Mesothelial cell of epicardium (in vitro differentiated cells): Measurements from ENCODE around the gene WDR83. TPM values are rescaled to one million over a fixed set of nuclear protein-coding genes. Genes with fewer than 3 reads are reported as not detected.

Experiments used
- DNase-seq, 2 experiments: peaks; one replicate each; pipeline ENCODE4 v3.0.0; 2021; ENCODE audit warnings: low spot score in 2 of 2; ENCODE audit not compliant: unreplicated experiment in 2 of 2
- H3K27ac Mint-ChIP-seq: 2 replicates; pipeline ENCODE4 v1.8.0; 2021; ENCODE audit warnings: mixed read lengths
- H3K27me3 Mint-ChIP-seq: 2 replicates; pipeline ENCODE4 v1.8.0; 2021; ENCODE audit warnings: low read depth, mixed read lengths
- H3K36me3 Mint-ChIP-seq: 2 replicates; pipeline ENCODE4 v1.8.0; 2021; ENCODE audit warnings: mixed read lengths
- H3K4me1 Mint-ChIP-seq: 2 replicates; pipeline ENCODE4 v1.8.0; 2021; ENCODE audit warnings: mixed read lengths
- H3K4me3 Mint-ChIP-seq: 2 replicates; pipeline ENCODE4 v1.8.0; 2021; ENCODE audit warnings: mild to moderate bottlenecking, moderate library complexity, mixed read lengths
- H3K9me3 Mint-ChIP-seq: 2 replicates; pipeline ENCODE4 v1.8.0; 2021; ENCODE audit warnings: mixed read lengths
- total RNA-seq: library from RNA; stranded (reverse); gene quantifications from 3 replicates; pipeline ENCODE4 v1.2.1, GENCODE V29; 2021
- TF ChIP-seq, protein P1 (sequence below): fragments of 200-600 bp; sonication (generic); IDR thresholded peaks from one replicate; pipeline ENCODE4 v1.5.0; 2021; ENCODE audit warnings: antibody characterized with exemption; ENCODE audit not compliant: unreplicated experiment

WDR83 gene
- total RNA-seq, 1 donor from 2014 or later = 13.6 TPM

DNA sequence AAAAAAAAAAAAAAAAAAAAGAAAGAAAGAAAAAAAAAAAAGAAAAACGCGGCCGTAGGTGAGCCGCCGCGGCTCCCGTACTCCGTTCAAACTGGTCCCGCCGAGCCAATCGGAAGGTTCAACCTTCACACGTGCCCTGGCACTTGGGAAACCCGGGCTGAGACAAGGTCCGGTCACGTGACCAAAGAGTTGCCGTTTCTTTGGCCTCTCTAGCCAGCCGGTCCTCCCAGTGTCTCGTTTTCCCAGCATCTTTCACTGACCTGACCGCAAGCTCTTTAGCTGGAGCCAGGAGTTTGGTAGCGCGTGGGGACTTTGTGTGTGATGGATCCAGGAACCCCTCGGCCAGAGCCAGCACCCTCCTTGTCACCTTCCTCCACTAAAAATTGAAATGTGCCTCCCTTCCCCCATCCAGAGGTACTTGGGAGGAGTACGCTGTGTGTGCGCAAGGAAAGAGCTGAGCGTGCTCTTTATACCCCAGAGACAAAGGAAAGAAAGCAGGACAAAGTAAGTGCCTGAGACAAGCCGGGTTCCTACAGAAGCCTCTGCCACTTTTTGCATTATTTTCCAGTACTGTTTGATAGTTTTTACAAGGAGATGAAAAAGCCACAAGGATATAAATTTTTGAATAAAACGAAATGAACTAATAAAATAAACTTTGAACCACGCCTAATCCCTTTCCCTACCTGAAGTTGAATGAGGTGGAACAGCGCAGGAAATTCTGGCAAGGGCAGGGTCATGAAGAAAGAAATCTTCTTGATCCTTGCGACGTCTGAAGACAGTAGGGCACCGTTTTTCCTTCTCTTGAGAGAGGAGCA is 56.2 kb downstream of the WDR83 start:
- Mint-ChIP-seq H3K36me3 (peaks cover 6% of the 10 kb centered on the region), H3K27ac (peak overlapping the region; percentile 87), H3K9me3 (no peaks in the 10 kb centered on the region), H3K4me3 (peak overlapping the region; percentile 97), H3K4me1 (peaks cover 27% of the 10 kb centered on the region), H3K27me3 (no peaks in the 10 kb centered on the region)
- peak; percentile 92 to 93 for DNase-seq
- TF ChIP-seq, protein P1, sequence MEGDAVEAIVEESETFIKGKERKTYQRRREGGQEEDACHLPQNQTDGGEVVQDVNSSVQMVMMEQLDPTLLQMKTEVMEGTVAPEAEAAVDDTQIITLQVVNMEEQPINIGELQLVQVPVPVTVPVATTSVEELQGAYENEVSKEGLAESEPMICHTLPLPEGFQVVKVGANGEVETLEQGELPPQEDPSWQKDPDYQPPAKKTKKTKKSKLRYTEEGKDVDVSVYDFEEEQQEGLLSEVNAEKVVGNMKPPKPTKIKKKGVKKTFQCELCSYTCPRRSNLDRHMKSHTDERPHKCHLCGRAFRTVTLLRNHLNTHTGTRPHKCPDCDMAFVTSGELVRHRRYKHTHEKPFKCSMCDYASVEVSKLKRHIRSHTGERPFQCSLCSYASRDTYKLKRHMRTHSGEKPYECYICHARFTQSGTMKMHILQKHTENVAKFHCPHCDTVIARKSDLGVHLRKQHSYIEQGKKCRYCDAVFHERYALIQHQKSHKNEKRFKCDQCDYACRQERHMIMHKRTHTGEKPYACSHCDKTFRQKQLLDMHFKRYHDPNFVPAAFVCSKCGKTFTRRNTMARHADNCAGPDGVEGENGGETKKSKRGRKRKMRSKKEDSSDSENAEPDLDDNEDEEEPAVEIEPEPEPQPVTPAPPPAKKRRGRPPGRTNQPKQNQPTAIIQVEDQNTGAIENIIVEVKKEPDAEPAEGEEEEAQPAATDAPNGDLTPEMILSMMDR = no peak

DNA sequence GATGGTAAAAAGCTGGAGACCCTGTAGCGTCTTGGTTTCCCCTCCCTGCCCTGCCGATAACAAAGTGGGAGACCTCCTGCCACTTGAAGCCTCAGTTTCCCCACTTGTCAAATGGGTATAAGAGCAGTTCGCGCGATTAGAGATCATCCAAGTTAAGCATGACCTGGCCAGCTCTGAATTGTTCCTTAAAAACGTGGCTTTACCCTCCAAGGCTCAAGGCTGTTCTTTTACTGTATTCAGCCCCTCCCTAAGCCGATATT is 56.7 kb downstream of the WDR83 start:
- peaks cover 27% of the 10 kb centered on the region for H3K4me1 Mint-ChIP-seq
- H3K27me3 Mint-ChIP-seq = no peaks in the 10 kb centered on the region
- peaks cover 10% of the 10 kb centered on the region for H3K36me3 Mint-ChIP-seq
- no peak for DNase-seq
- H3K4me3 Mint-ChIP-seq = peak overlapping the region; percentile 97
- TF ChIP-seq, protein P1 = no peak
- no peaks in the 10 kb centered on the region for H3K9me3 Mint-ChIP-seq
- H3K27ac Mint-ChIP-seq = peak overlapping the region; percentile 87

DNA sequence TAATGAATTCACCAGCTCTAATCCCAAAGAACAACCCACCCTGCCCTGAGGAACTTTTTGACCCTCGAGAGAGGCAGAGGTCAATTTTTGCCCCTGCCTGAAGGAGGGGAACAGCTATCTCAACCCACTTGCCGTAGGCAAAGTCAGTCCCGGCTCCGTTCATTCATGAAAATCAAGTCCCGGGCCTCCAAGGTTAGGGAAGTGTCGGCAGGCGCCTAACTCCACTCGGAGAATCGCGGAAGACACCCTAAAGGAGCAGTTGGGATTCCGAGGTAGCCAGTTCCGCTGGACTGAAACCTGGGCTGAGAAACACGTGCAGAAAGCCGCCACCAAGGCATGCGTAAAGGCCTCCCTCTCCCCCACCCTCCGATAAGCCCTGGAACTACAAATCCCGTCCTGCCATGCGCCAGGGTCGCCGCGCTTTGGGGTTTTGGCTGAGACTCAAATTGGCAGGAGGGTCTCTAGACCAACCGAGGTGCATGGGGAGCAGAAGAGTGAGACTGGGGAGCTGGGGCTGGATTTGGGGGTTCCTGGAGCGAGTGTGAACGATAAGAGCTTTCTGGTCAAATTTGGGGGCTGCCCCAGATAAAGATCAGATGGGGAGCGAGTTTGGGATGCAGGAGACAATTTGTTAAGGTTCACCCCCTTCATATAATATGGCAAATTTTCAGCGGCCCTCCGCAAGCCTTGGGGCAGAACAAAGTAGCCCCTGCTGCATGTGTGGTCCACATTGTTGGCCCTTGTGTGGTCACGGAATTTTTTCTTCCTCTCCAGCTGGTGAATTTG is 57.2 kb downstream of the WDR83 start, which contains the start of gene TNPO2:
Gene TNPO2, minus strand, starts transcription at position 292 of the 786 bp plus-strand sequence. CDS start 2,955 bp downstream, outside the sequence.
- Mint-ChIP-seq H3K27ac (peak within 1 kb of the TSS; percentile 87), H3K4me3 (peak within 1 kb of the TSS; percentile 97), H3K27me3 (no peaks in the 10 kb centered on the region), H3K4me1 (peaks cover 26% of the 10 kb centered on the region), H3K36me3 (peaks cover 13% of the 10 kb centered on the region), H3K9me3 (no peaks in the 10 kb centered on the region)
- peak in 1 of 2 experiments; percentile 73 for DNase-seq
- TF ChIP-seq, protein P1 = no peak

Other genes starting within 250 kb of the WDR83 start
- gene ZNF443, start 225.8 kb upstream of the WDR83 start, total RNA-seq = 6.3 to 7.8 TPM (median 7.3 TPM) in 3 replicates
- gene ZNF709, start 182.0 kb upstream of the WDR83 start, total RNA-seq = 8.1 to 8.9 TPM (median 8.7 TPM) in 3 replicates
- gene ZNF564, start 115.3 kb upstream of the WDR83 start, total RNA-seq = 20.0 to 23.6 TPM (median 21.8 TPM) in 3 replicates
- 12.4 to 13.9 TPM (median 13.6 TPM) in 3 replicates for gene ZNF490, start 56.0 kb upstream of the WDR83 start, total RNA-seq
- gene ZNF791, start 55.9 kb upstream of the WDR83 start, total RNA-seq = 27.0 to 31.2 TPM (median 29.7 TPM) in 3 replicates
- 105 to 109 TPM (median 107 TPM) in 3 replicates for gene MAN2B1, start 65 bp upstream of the WDR83 start, total RNA-seq
- 91.3 to 101 TPM (median 97.0 TPM) in 3 replicates for gene DHPS, start 15.1 kb downstream of the WDR83 start, total RNA-seq
- gene GNG14, start 21.2 kb downstream of the WDR83 start, total RNA-seq = not detected in 3 replicates
- 9.6 to 9.8 TPM (median 9.8 TPM) in 3 replicates for gene FBXW9, start 29.8 kb downstream of the WDR83 start, total RNA-seq
- 105 to 116 TPM (median 105 TPM) in 3 replicates for gene TNPO2, start 57.1 kb downstream of the WDR83 start, total RNA-seq
- gene TRIR, start 67.9 kb downstream of the WDR83 start, total RNA-seq = 148 to 161 TPM (median 156 TPM) in 3 replicates
- gene GET3, start 70.7 kb downstream of the WDR83 start, total RNA-seq = 44.6 to 49.8 TPM (median 46.9 TPM) in 3 replicates
- not detected in 3 replicates for gene BEST2, start 85.0 kb downstream of the WDR83 start, total RNA-seq
- gene HOOK2, start 108.7 kb downstream of the WDR83 start, total RNA-seq = 89.2 to 93.7 TPM (median 92.7 TPM) in 3 replicates
- gene JUNB, start 124.7 kb downstream of the WDR83 start, total RNA-seq = 160 to 169 TPM (median 164 TPM) in 3 replicates
- 361 to 381 TPM (median 380 TPM) in 3 replicates for gene PRDX2, start 135.0 kb downstream of the WDR83 start, total RNA-seq
- gene THSD8, start 135.3 kb downstream of the WDR83 start, total RNA-seq = 8.4 to 11.4 TPM (median 8.8 TPM) in 3 replicates
- 17.5 to 22.7 TPM (median 19.8 TPM) in 3 replicates for gene RNASEH2A, start 139.8 kb downstream of the WDR83 start, total RNA-seq
- not detected in 3 replicates for gene RTBDN, start 167.8 kb downstream of the WDR83 start, total RNA-seq
- 4.0 to 5.8 TPM (median 4.4 TPM) in 3 replicates for gene MAST1, start 171.7 kb downstream of the WDR83 start, total RNA-seq
- 20.4 to 23.6 TPM (median 23.5 TPM) in 3 replicates for gene DNASE2, start 214.6 kb downstream of the WDR83 start, total RNA-seq
- 0.13 TPM in 1 of 3 replicates, not detected in the others for gene KLF1, start 220.4 kb downstream of the WDR83 start, total RNA-seq
- gene GCDH, start 224.4 kb downstream of the WDR83 start, total RNA-seq = 29.7 to 31.5 TPM (median 30.2 TPM) in 3 replicates